Measurements from ENCODE around the gene RPL10. TPM values are rescaled to one million over a fixed set of nuclear protein-coding genes. Genes with fewer than 3 reads are reported as not detected.

The RPL10 gene
- total RNA-seq, 1 donor from 2014 or later = 6,023 TPM

GRCh38 chrX:154365052-154365600 is 33.1 kb upstream of the RPL10 start:
- DNase-seq (ENCODE audit: low read depth) (no peak), FAIRE-seq (no peak)
- no peak overlapping the region for H3K4me3 ChIP-seq (ENCODE audit: low read depth, low read length)
- no peak for TF ChIP-seq CTCF (IDR thresholded peaks at IDR 0.05; ENCODE audit: insufficient read depth, low read length, severe bottlenecking)
- no peaks in the 10 kb centered on the region for H3K27me3 ChIP-seq (ENCODE audit: control insufficient read depth, insufficient read depth, low read length)
- H3K36me3 ChIP-seq (ENCODE audit: control insufficient read depth, insufficient read depth, low read length) = peaks cover 52% of the 10 kb centered on the region

- H3K4me3 ChIP-seq (ENCODE audit: low read depth, low read length) = no peak overlapping the region
- FAIRE-seq (no peak), DNase-seq (ENCODE audit: low read depth) (no peak)
- TF ChIP-seq CTCF (IDR thresholded peaks at IDR 0.05; ENCODE audit: insufficient read depth, low read length, severe bottlenecking) = no peak
- H3K36me3 ChIP-seq (ENCODE audit: control insufficient read depth, insufficient read depth, low read length) = peaks cover 51% of the 10 kb centered on the region
- H3K27me3 ChIP-seq (ENCODE audit: control insufficient read depth, insufficient read depth, low read length) = no peaks in the 10 kb centered on the region
Observed at GRCh38 chrX:154365997-154366665, 32.0 kb upstream of the RPL10 start.

- TF ChIP-seq CTCF (IDR thresholded peaks at IDR 0.05; ENCODE audit: insufficient read depth, low read length, severe bottlenecking) = no peak
- peaks cover 47% of the 10 kb centered on the region for H3K36me3 ChIP-seq (ENCODE audit: control insufficient read depth, insufficient read depth, low read length)
- FAIRE-seq (no peak), DNase-seq (ENCODE audit: low read depth) (no peak)
- H3K27me3 ChIP-seq (ENCODE audit: control insufficient read depth, insufficient read depth, low read length) = no peaks in the 10 kb centered on the region
- no peak overlapping the region for H3K4me3 ChIP-seq (ENCODE audit: low read depth, low read length)
Observed at GRCh38 chrX:154366666-154367055, 31.5 kb upstream of the RPL10 start.

GRCh38 chrX:154367474-154368308 is 30.5 kb upstream of the RPL10 start:
- H3K36me3 ChIP-seq (ENCODE audit: control insufficient read depth, insufficient read depth, low read length) = peaks cover 36% of the 10 kb centered on the region
- FAIRE-seq (no peak), DNase-seq (ENCODE audit: low read depth) (no peak)
- no peaks in the 10 kb centered on the region for H3K27me3 ChIP-seq (ENCODE audit: control insufficient read depth, insufficient read depth, low read length)
- no peak overlapping the region for H3K4me3 ChIP-seq (ENCODE audit: low read depth, low read length)
- no peak for TF ChIP-seq CTCF (IDR thresholded peaks at IDR 0.05; ENCODE audit: insufficient read depth, low read length, severe bottlenecking)

GRCh38 chrX:154368630-154369448 is 29.3 kb upstream of the RPL10 start:
- peak; percentile 86 for DNase-seq (ENCODE audit: low read depth)
- no peak for TF ChIP-seq CTCF (IDR thresholded peaks at IDR 0.05; ENCODE audit: insufficient read depth, low read length, severe bottlenecking)
- no peaks in the 10 kb centered on the region for H3K27me3 ChIP-seq (ENCODE audit: control insufficient read depth, insufficient read depth, low read length)
- H3K4me3 ChIP-seq (ENCODE audit: low read depth, low read length) = peak overlapping the region; percentile 85
- no peak for FAIRE-seq
- H3K36me3 ChIP-seq (ENCODE audit: control insufficient read depth, insufficient read depth, low read length) = peaks cover 32% of the 10 kb centered on the region

All from bronchial epithelial cell (primary cell).